ENCODE results near the gene KCND1. TPM values are rescaled to one million over a fixed set of nuclear protein-coding genes. Genes with fewer than 3 reads are reported as not detected.

The KCND1 gene
- total and polyA plus RNA-seq, 2 of the 4 experiments (the other 2 are of a cell fraction): 0.36 to 1.8 TPM

- Histone ChIP-seq H4K20me1 (ENCODE audit: insufficient read depth, low read length) (peaks cover 3% of the 10 kb centered on the region; the same call in 1 of the 2 replicates), H4K91ac (ENCODE audit: insufficient read depth, low read depth, low read length) (no peak overlapping the region), H2AK9ac (replicated peaks; ENCODE audit: low read depth, low read length, poor library complexity) (peak overlapping the region; percentile 26), H3K27ac (ENCODE audit: insufficient read depth, low read length) (no peak overlapping the region; the same call in 1 of the 2 replicates), H2BK120ac (ENCODE audit: low read depth, low read length) (no peak overlapping the region), H3K18ac (ENCODE audit: low read depth, low read length) (no peak overlapping the region), H4K5ac (ENCODE audit: low read depth, low read length) (peak overlapping the region; percentile 32; the same call in 1 of the 2 replicates), H3K9me3 (ENCODE audit: control insufficient read depth, insufficient read depth, low read length) (no peaks in the 10 kb centered on the region), H2AK5ac (ENCODE audit: low read depth, low read length) (no peak overlapping the region), H3K9me1 (ENCODE audit: insufficient read depth, low read length) (no peaks in the 10 kb centered on the region; the same call in 1 of the 2 replicates), H3K9ac (ENCODE audit: low read depth, low read length) (no peak overlapping the region), H2BK15ac (ENCODE audit: low read depth, low read length) (no peak overlapping the region), H3K4me3 (ENCODE audit: insufficient read depth, low read depth, low read length) (no peak overlapping the region), H3K36me3 (ENCODE audit: control insufficient read depth, insufficient read depth, low read length) (no peaks in the 10 kb centered on the region), H3K79me1 (ENCODE audit: low read depth in 1 of 2, low read length in 2 of 2) (peaks cover 0 to 11% of the 10 kb centered on the region in 2 experiments; a peak in 2 of 4 replicates), H3K56ac (ENCODE audit: extremely low read depth, insufficient read depth, low read length) (no peak overlapping the region), H2BK20ac (ENCODE audit: low read depth, low read length) (no peak overlapping the region), H2AFZ (replicated peaks; ENCODE audit: low read length, poor library complexity) (peak overlapping the region; percentile 5), H3K23ac (ENCODE audit: low read depth, low read length) (no peak overlapping the region), H3K14ac (replicated peaks; ENCODE audit: low read depth, low read length) (no peak overlapping the region), H3K27me3 (ENCODE audit: control insufficient read depth, insufficient read depth, low read length) (no peaks in the 10 kb centered on the region), H4K8ac (ENCODE audit: low read depth in 2 of 2, low read length in 2 of 2) (peak overlapping the region in 1 of 2 experiments; percentile 7; a peak in 1 of 4 replicates), H3K4me1 (ENCODE audit: control insufficient read depth, insufficient read depth, low read length) (peaks cover 2% of the 10 kb centered on the region), H3K4ac (ENCODE audit: low read depth, low read length) (no peak overlapping the region), H3K4me2 (ENCODE audit: low read depth, low read length) (no peak overlapping the region; the same call in 1 of the 2 replicates), H2BK5ac (ENCODE audit: low read depth, low read length, poor library complexity, severe bottlenecking) (no peak overlapping the region)
- in situ Hi-C loops (cut with MboI; ENCODE audit: low sequenced_read_pairs): loop anchor here (25.0 kb wide), 1 partner anchor 101 kb away; the partner anchor contains the start of genes CCDC120 and PRAF2
- no peak for ATAC-seq (ENCODE audit: low read depth)
- POLR2A ChIA-PET (ENCODE audit: unreplicated experiment): no interaction called here
- CTCF ChIA-PET: interaction anchor here (1.5 kb wide), 1 partner anchor 10 kb away, joined by 4 read pairs; the partner anchor contains the start of gene KCND1
- intact Hi-C loops (cut with micrococcal nuclease): no loop called here
- 30% methylated on average over 2 of the region's 5 CpGs; no CpG with 5 or more reads in 1 of the 2 experiments for WGBS, 2 experiments (ENCODE audit: extremely low coverage in 2 of 2, insufficient read length in 1 of 2)
- BruUV-seq (replicated peaks): no TSS peak
- TF ChIP-seq RFX5 (IDR thresholded peaks at IDR 0.05; ENCODE audit: low read depth, low read length): no peak
- TF ChIP-seq MAZ (IDR thresholded peaks at IDR 0.05; ENCODE audit: borderline replicate concordance, low read depth, low read length): no peak
- DNase-seq: peak; percentile 27
- dilution Hi-C loops (cut with HindIII; ENCODE audit: low sequenced_read_pairs, unreplicated experiment): no loop called here
Measured at GRCh38 chrX:48961585-48962091, 10.0 kb downstream of the KCND1 start.

Measured in IMR-90 (cell line).